Central memory CD8-positive, alpha-beta T cell (primary cell): Measurements from ENCODE around the gene FAM193A.
A peak's percentile ranks its signal among the peaks of the same experiment; 100 is the strongest.
"Not testable (repeated sequence)": the region's sequence is repeated elsewhere in the genome, so short reads cannot be mapped to it uniquely, and the experiment has no call there.

Experiments used
- ATAC-seq: fragments of 150-1000 bp; cut with Tn5 transposase; replicated peaks from 2 replicates; pipeline ENCODE4 v1.10.0; 2022; ENCODE audit warnings: mild to moderate bottlenecking, moderate FRiP score, moderate number of reproducible peaks; ENCODE audit not compliant: poor library complexity, severe bottlenecking; ENCODE audit errors: extremely low read depth
- DNase-seq, 2 donors: peaks; one replicate each; pipeline ENCODE4 v3.0.0; 2021; ENCODE audit warnings: low spot score in 2 of 2
- H3K27ac Mint-ChIP-seq: one replicate; pipeline ENCODE4 v1.8.0; 2022; ENCODE audit warnings: low read depth, mild to moderate bottlenecking, moderate library complexity, mixed read lengths
- H3K27me3 Mint-ChIP-seq: one replicate; pipeline ENCODE4 v1.8.0; 2022; ENCODE audit warnings: mixed read lengths
- H3K36me3 Mint-ChIP-seq: one replicate; pipeline ENCODE4 v1.8.0; 2022; ENCODE audit warnings: mild to moderate bottlenecking, moderate library complexity, mixed read lengths; ENCODE audit not compliant: insufficient read depth
- H3K4me1 Mint-ChIP-seq: one replicate; pipeline ENCODE4 v1.8.0; 2022; ENCODE audit warnings: mixed read lengths
- H3K4me3 Mint-ChIP-seq: one replicate; pipeline ENCODE4 v1.8.0; 2022; ENCODE audit warnings: mild to moderate bottlenecking, moderate library complexity, mixed read lengths
- H3K9me3 Mint-ChIP-seq: one replicate; pipeline ENCODE4 v1.8.0; 2022; ENCODE audit warnings: mixed read lengths

The FAM193A gene

GRCh38 chr4:2750719-2751605 is 214.5 kb downstream of the FAM193A start:
- Mint-ChIP-seq H3K27me3 (no peaks in the 10 kb centered on the region), H3K4me1 (peaks cover 37% of the 10 kb centered on the region), H3K36me3 (peaks cover 24% of the 10 kb centered on the region), H3K27ac (no peak overlapping the region), H3K4me3 (no peak overlapping the region), H3K9me3 (no peaks in the 10 kb centered on the region)
- DNase-seq: no peak
- no peak for ATAC-seq

- peaks cover 10% of the 10 kb centered on the region for H3K36me3 Mint-ChIP-seq
- DNase-seq (no peak), ATAC-seq (no peak)
- H3K4me3 Mint-ChIP-seq: no peak overlapping the region
- no peaks in the 10 kb centered on the region for H3K9me3 Mint-ChIP-seq
- no peaks in the 10 kb centered on the region for H3K27me3 Mint-ChIP-seq
- H3K4me1 Mint-ChIP-seq: peaks cover 26% of the 10 kb centered on the region
- H3K27ac Mint-ChIP-seq: no peak overlapping the region
Observed at GRCh38 chr4:2753436-2753835, 217.0 kb downstream of the FAM193A start.

DNA sequence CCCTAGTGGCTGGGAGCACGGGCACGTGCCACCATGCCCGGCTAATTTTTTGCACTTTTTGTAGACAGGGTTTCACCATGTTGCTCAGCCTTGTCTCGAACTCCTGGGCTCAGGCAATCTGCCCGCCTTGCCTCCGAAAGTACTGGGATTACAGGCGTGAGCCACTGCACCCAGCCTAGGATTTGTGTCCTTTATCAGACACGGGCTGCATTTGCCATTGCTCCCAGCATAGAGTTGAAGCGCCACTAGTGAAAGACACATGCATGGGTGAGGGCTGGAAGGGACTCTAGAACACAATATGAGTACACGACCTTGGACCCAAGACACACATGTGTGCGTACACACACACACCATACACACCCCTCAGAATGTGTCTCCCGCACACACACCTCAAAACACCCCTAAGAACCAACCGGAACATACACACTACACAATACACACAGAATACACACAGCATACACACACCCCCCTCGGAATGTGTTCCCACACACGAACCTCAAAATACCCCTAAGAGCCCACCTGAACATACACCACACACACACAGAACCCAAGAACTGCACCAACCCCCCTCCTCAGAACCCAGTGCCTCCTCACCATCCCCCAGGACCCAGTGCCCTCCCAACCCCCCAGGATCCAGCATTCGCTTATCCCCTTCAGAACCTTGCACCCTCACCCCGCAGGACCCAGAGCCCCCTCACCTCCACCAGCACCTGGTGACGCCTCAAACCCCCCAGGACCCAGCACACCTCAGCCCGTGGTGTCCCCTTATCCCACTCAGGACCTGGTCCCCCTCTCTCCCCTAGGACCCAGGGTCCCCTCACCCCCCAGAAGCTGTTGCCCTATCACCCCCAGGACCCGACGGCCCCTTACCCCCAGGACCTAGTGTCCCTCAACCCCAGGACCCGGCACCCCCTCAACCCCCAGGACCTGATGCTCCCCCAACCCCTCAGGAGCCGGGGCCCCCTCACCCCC is 218.7 kb downstream of the FAM193A start:
- H3K27ac Mint-ChIP-seq: peak overlapping the region; percentile 79
- peaks cover 26% of the 10 kb centered on the region for H3K4me1 Mint-ChIP-seq
- H3K9me3 Mint-ChIP-seq: no peaks in the 10 kb centered on the region
- ATAC-seq: no peak
- peaks cover 12% of the 10 kb centered on the region for H3K36me3 Mint-ChIP-seq
- H3K27me3 Mint-ChIP-seq: no peaks in the 10 kb centered on the region
- peak overlapping the region; percentile 79 for H3K4me3 Mint-ChIP-seq
- DNase-seq: no peak

- ATAC-seq: peak; percentile 77
- peak within 1 kb of the TSS; percentile 88 for H3K27ac Mint-ChIP-seq
- H3K9me3 Mint-ChIP-seq: no peaks in the 10 kb centered on the region
Observed at GRCh38 chr4:2755821-2756690, 219.6 kb downstream of the FAM193A start, which contains the start of gene TNIP2. Gene TNIP2, minus strand, starts transcription at chr4:2756336. Its CDS starts 47 bp downstream, at chr4:2756289.

DNA sequence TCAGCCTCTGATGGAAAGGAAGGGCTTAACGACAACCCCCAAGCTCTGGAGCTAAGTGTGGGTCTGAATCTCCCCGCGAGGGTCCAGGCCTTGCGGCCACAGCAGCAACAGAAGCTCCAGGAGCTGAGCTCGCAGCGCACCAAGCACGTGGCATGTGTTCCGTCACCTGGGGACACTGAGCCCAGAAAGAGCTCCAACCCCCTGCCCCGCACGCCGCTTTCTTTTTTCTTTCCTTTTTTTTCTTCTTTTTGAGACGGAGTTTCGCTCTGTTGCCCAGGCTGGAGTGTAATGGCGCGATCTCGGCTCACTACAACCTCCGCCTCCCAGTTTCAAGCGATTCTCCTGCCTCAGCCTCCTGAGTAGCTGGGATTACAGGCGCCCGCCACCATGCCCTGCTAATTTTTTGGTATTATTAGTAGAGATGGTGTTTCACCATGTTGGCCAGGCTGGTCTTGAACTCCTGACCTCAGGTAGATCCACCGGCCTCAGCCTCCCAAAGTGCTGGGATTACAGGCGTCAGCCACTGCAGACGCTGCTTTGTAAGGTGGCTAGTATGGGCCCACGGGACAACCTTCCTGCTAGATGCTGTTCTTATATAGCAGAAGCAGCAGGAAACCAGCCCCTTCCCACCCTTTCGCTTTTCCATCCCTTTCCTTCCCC is 220.4 kb downstream of the FAM193A start:
- no peaks in the 10 kb centered on the region for H3K9me3 Mint-ChIP-seq
- H3K4me1 Mint-ChIP-seq: peaks cover 24% of the 10 kb centered on the region
- peak overlapping the region; percentile 88 for H3K27ac Mint-ChIP-seq
- H3K36me3 Mint-ChIP-seq: peaks cover 10% of the 10 kb centered on the region
- ATAC-seq (no peak), DNase-seq (no peak)
- H3K4me3 Mint-ChIP-seq: peak overlapping the region; percentile 78
- no peaks in the 10 kb centered on the region for H3K27me3 Mint-ChIP-seq

More at GRCh38 chr4:2755821-2756690, 219.6 kb downstream of the FAM193A start, which contains the start of gene TNIP2:
- Mint-ChIP-seq H3K36me3 (peaks cover 10% of the 10 kb centered on the region), H3K4me3 (peak within 1 kb of the TSS; percentile 79), H3K27me3 (no peaks in the 10 kb centered on the region), H3K4me1 (peaks cover 26% of the 10 kb centered on the region)
- DNase-seq: peak; percentile 54 to 60

GRCh38 chr4:2757426-2757825 is 221.0 kb downstream of the FAM193A start:
- Mint-ChIP-seq H3K4me3 (peak overlapping the region; percentile 78), H3K4me1 (peaks cover 18% of the 10 kb centered on the region), H3K27me3 (no peaks in the 10 kb centered on the region), H3K9me3 (no peaks in the 10 kb centered on the region), H3K36me3 (peaks cover 10% of the 10 kb centered on the region), H3K27ac (peak overlapping the region; percentile 88)
- DNase-seq (no peak), ATAC-seq (no peak)

- Mint-ChIP-seq H3K9me3 (no peaks in the 10 kb centered on the region), H3K27ac (peak overlapping the region; percentile 16), H3K4me3 (no peak overlapping the region), H3K4me1 (peaks cover 8% of the 10 kb centered on the region), H3K36me3 (peaks cover 6% of the 10 kb centered on the region), H3K27me3 (no peaks in the 10 kb centered on the region)
- DNase-seq (no peak), ATAC-seq (no peak)
Observed at GRCh38 chr4:2761035-2761923, 224.8 kb downstream of the FAM193A start.

DNA sequence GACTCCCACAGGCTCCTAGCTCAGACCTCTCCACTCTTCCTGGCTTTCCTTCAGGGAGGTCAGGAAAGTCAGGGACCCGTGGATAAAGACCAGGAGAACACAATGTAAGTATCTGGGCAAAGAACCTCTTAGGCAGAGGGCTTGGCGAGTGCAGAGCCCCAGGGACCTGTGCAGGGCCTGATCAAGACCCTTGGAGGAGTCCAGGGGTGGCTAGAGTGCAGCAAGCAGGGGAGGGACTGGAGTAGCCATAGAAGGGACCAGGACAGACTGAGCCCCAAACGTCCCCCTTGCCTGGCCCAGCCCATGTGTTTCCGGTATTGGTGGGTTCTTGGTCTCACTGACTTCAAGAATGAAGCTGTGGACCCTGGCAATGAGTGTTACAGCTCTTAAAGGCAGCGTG is 225.6 kb downstream of the FAM193A start:
- Mint-ChIP-seq H3K36me3 (peaks cover 5% of the 10 kb centered on the region), H3K4me3 (no peak overlapping the region), H3K9me3 (no peaks in the 10 kb centered on the region), H3K27ac (no peak overlapping the region), H3K4me1 (peaks cover 4% of the 10 kb centered on the region), H3K27me3 (no peaks in the 10 kb centered on the region)
- no peak for ATAC-seq
- DNase-seq: no peak

GRCh38 chr4:2762486-2763370 is 226.3 kb downstream of the FAM193A start:
- DNase-seq, H3K27ac Mint-ChIP-seq, H3K4me1 Mint-ChIP-seq, ATAC-seq, H3K27me3 Mint-ChIP-seq, H3K36me3 Mint-ChIP-seq, H3K9me3 Mint-ChIP-seq: not testable (repeated sequence)
- H3K4me3 Mint-ChIP-seq: peak overlapping the region; percentile 68

GRCh38 chr4:2763511-2763967 is 227.1 kb downstream of the FAM193A start:
- ATAC-seq: no peak
- Mint-ChIP-seq H3K27ac (no peak overlapping the region), H3K9me3 (no peaks in the 10 kb centered on the region), H3K27me3 (no peaks in the 10 kb centered on the region), H3K4me3 (peak overlapping the region; percentile 68), H3K36me3 (peaks cover 2% of the 10 kb centered on the region), H3K4me1 (no peaks in the 10 kb centered on the region)
- no peak for DNase-seq
